Right ventricle myocardium superior (tissue), 1 donor: Measurements from ENCODE around the gene LDLRAD4. TPM values are rescaled to one million over a fixed set of nuclear protein-coding genes. Genes with fewer than 3 reads are reported as not detected.
"Not testable (repeated sequence)": the region's sequence is repeated elsewhere in the genome, so short reads cannot be mapped to it uniquely, and the experiment has no call there.

ENCODE experiments used
- ATAC-seq: fragments of 200-7000 bp; cut with Tn5 transposase; one replicate; pipeline ENCODE4 v1.9.1; 2020; ENCODE audit warnings: mild to moderate bottlenecking; ENCODE audit not compliant: poor library complexity
- DNase-seq: peaks from one replicate; pipeline ENCODE4 v3.0.0-alpha.2; 2020
- intact Hi-C: fragments of 100-400 bp; cut with DNase I; formaldehyde crosslinking; loops from one replicate; pipeline ENCODE4 v1.11.2; 2022
- total RNA-seq: library from RNA; stranded (reverse); fragmentation: NEBNext Ultra II Directional; extraction: Animal tissue kit (Norgen Biotek cat#: 25700); gene quantifications from one replicate; pipeline ENCODE4 v1.2.1, GENCODE V29; 2021
- donor health status: DM: no; HTN: yes; CAD: no; lungs with severe emphysema.

The LDLRAD4 gene
- total RNA-seq, 1 donor from 2014 or later: 29.3 TPM

- DNase-seq (peak; percentile 78), ATAC-seq (peak; percentile 78)
- intact Hi-C loops: no loop called here
Measured at GRCh38 chr18:13464432-13465123, 246.0 kb downstream of the LDLRAD4 start.

GRCh38 chr18:13465124-13465446 is 246.5 kb downstream of the LDLRAD4 start:
- DNase-seq: no peak
- intact Hi-C loops: no loop called here
- no peak for ATAC-seq

GRCh38 chr18:13465476-13465875 is 246.9 kb downstream of the LDLRAD4 start:
- peak; percentile 60 for ATAC-seq
- peak; percentile 36 for DNase-seq
- intact Hi-C loops: no loop called here

- intact Hi-C loops: no loop called here
- ATAC-seq: peak; percentile 33
- DNase-seq: peak; percentile 49
Measured at GRCh38 chr18:13470516-13471197, 252.1 kb downstream of the LDLRAD4 start.

GRCh38 chr18:13471198-13471845 is 252.8 kb downstream of the LDLRAD4 start:
- ATAC-seq (peak; percentile 96), DNase-seq (peak; percentile 76)
- intact Hi-C loops: no loop called here

GRCh38 chr18:13471971-13472628 is 253.5 kb downstream of the LDLRAD4 start:
- peak; percentile 49 for DNase-seq
- intact Hi-C loops: no loop called here
- peak; percentile 41 for ATAC-seq

GRCh38 chr18:13473751-13474150 is 255.2 kb downstream of the LDLRAD4 start:
- ATAC-seq: no peak
- intact Hi-C loops: no loop called here
- DNase-seq: no peak

- ATAC-seq (no peak), DNase-seq (no peak)
- intact Hi-C loops: no loop called here
Measured at GRCh38 chr18:13474336-13474735, 255.8 kb downstream of the LDLRAD4 start.

GRCh38 chr18:13474907-13475545 is 256.5 kb downstream of the LDLRAD4 start:
- ATAC-seq (no peak), DNase-seq (no peak)
- intact Hi-C loops: no loop called here

- DNase-seq, ATAC-seq, intact Hi-C loops: not testable (repeated sequence)
Measured at GRCh38 chr18:13476312-13476711, 257.8 kb downstream of the LDLRAD4 start.

GRCh38 chr18:13477147-13477683 is 258.7 kb downstream of the LDLRAD4 start:
- ATAC-seq: peak; percentile 46
- peak; percentile 27 for DNase-seq
- intact Hi-C loops: no loop called here

- ATAC-seq: no peak
- DNase-seq: no peak
- intact Hi-C loops: no loop called here
Measured at GRCh38 chr18:13480571-13481255, 262.2 kb downstream of the LDLRAD4 start.

- ATAC-seq (no peak), DNase-seq (peak; percentile 20)
- intact Hi-C loops: no loop called here
Measured at GRCh38 chr18:13481331-13481730, 262.8 kb downstream of the LDLRAD4 start.

- intact Hi-C loops: no loop called here
- ATAC-seq: no peak
- peak; percentile 24 for DNase-seq
Measured at GRCh38 chr18:13481820-13482617, 263.5 kb downstream of the LDLRAD4 start.

GRCh38 chr18:13482618-13482945 is 264.0 kb downstream of the LDLRAD4 start:
- ATAC-seq (no peak), DNase-seq (no peak)
- intact Hi-C loops: no loop called here

- DNase-seq (no peak), ATAC-seq (no peak)
- intact Hi-C loops: no loop called here
Measured at GRCh38 chr18:13483316-13484270, 265.0 kb downstream of the LDLRAD4 start.
